ENCODE results near the gene PPP6R3. TPM values are rescaled to one million over a fixed set of nuclear protein-coding genes. Genes with fewer than 3 reads are reported as not detected.

PPP6R3 gene
- total RNA-seq, 1 donor from 2014 or later, result 115 TPM

DNA sequence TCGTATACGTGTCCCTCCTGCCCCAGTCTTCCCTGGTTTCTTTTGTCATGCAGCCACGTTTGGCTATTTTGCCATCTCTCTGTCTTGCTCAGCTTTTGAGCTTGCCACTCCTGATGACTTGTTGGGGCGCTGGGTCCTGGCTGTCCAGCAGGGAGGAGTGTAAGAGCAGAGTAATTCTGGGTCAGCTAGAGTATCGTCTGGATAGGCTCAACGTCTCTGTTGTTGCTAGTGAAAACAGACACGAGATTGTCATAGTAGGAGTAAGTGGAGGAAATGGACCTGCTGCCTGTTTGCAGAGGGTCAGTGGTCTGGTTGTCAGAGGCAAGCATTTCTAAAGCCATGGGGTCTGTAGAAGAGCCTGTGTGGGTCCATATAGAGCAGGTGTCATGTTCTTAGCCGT lies 83.0 kb downstream of the PPP6R3 start:
- peaks cover 35% of the 10 kb centered on the region for H3K4me1 Mint-ChIP-seq (ENCODE audit: unreplicated experiment)
- no peaks in the 10 kb centered on the region for H3K9me3 Mint-ChIP-seq (ENCODE audit: unreplicated experiment)
- DNase-seq (ENCODE audit: low spot score), result no peak
- TF ChIP-seq, protein P1, sequence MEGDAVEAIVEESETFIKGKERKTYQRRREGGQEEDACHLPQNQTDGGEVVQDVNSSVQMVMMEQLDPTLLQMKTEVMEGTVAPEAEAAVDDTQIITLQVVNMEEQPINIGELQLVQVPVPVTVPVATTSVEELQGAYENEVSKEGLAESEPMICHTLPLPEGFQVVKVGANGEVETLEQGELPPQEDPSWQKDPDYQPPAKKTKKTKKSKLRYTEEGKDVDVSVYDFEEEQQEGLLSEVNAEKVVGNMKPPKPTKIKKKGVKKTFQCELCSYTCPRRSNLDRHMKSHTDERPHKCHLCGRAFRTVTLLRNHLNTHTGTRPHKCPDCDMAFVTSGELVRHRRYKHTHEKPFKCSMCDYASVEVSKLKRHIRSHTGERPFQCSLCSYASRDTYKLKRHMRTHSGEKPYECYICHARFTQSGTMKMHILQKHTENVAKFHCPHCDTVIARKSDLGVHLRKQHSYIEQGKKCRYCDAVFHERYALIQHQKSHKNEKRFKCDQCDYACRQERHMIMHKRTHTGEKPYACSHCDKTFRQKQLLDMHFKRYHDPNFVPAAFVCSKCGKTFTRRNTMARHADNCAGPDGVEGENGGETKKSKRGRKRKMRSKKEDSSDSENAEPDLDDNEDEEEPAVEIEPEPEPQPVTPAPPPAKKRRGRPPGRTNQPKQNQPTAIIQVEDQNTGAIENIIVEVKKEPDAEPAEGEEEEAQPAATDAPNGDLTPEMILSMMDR (IDR thresholded peaks at IDR 0.05; ENCODE audit: unreplicated experiment), result no peak
- H3K4me3 Mint-ChIP-seq (ENCODE audit: unreplicated experiment), result peak overlapping the region; percentile 13
- H3K27me3 Mint-ChIP-seq (ENCODE audit: unreplicated experiment), result peaks cover 7% of the 10 kb centered on the region
- peaks cover 47% of the 10 kb centered on the region for H3K36me3 Mint-ChIP-seq (ENCODE audit: low read depth, unreplicated experiment)
- H3K27ac Mint-ChIP-seq (ENCODE audit: unreplicated experiment), result peak overlapping the region; percentile 5

DNA sequence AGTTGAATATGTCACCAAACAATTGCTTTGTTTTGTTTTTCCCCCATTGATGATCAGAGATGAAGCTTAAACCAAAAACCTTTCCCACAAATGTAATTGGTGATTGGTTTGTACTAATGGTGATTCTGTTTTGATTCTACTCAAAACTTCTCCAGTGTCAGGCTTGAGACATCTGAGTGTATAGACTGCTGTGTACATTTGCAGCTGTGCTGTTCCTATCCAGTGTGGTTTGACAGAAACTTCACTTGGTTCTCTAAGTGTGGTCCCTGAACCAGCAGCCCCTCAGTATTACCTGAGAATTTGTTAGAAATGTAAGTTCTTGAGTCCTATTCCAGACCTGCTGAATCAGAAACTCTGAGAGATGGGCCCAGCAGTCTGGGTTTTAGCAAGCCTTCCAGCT lies 84.8 kb downstream of the PPP6R3 start:
- no peak overlapping the region for H3K27ac Mint-ChIP-seq (ENCODE audit: unreplicated experiment)
- H3K9me3 Mint-ChIP-seq (ENCODE audit: unreplicated experiment), result no peaks in the 10 kb centered on the region
- peaks cover 46% of the 10 kb centered on the region for H3K36me3 Mint-ChIP-seq (ENCODE audit: low read depth, unreplicated experiment)
- TF ChIP-seq, protein P1 (IDR thresholded peaks at IDR 0.05; ENCODE audit: unreplicated experiment), result no peak
- peaks cover 39% of the 10 kb centered on the region for H3K4me1 Mint-ChIP-seq (ENCODE audit: unreplicated experiment)
- peaks cover 7% of the 10 kb centered on the region for H3K27me3 Mint-ChIP-seq (ENCODE audit: unreplicated experiment)
- DNase-seq (ENCODE audit: low spot score), result no peak
- no peak overlapping the region for H3K4me3 Mint-ChIP-seq (ENCODE audit: unreplicated experiment)

DNA sequence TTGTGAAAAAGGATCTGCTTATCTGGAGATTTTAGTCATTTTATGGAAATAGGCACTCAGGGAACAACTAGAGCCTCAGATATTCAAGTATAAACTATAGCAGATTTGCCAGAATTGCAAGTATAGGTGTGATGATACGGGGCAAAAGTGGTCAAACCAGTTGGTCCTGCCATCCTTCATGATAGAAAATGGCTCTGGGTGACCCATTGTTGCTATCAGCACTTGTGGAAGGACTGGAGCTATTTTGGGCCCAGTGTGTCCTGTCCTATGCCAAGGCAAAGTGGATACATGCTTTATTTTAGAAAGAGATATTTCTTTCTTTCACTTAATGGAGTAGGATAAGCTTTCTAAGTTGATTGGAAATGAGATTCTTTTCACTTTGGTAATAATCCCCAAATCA lies 85.2 kb downstream of the PPP6R3 start:
- Mint-ChIP-seq H3K4me1 (ENCODE audit: unreplicated experiment) (peaks cover 42% of the 10 kb centered on the region), H3K9me3 (ENCODE audit: unreplicated experiment) (no peaks in the 10 kb centered on the region), H3K27ac (ENCODE audit: unreplicated experiment) (no peak overlapping the region), H3K4me3 (ENCODE audit: unreplicated experiment) (no peak overlapping the region), H3K27me3 (ENCODE audit: unreplicated experiment) (peaks cover 7% of the 10 kb centered on the region), H3K36me3 (ENCODE audit: low read depth, unreplicated experiment) (peaks cover 51% of the 10 kb centered on the region)
- TF ChIP-seq, protein P1 (IDR thresholded peaks at IDR 0.05; ENCODE audit: unreplicated experiment), result no peak
- DNase-seq (ENCODE audit: low spot score), result no peak

DNA sequence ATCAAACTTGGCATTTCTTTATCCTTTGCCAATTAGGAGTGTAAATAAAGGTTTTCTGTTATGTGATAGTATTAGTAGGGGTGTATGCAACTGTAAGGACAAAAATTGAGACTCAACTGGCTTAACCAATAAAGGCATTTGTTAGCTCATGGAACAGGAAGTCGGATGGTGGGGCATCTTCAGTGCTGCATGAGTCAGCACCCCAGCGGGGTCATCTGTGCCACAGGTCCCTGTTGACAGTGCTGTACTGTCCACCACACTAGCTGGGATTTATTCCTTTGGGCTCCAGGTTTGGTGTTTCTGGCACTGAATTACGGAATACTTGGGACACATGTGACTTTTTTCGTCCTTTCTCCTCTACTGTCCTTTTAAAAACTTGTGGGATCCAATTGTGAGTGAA lies 86.0 kb downstream of the PPP6R3 start:
- H3K4me1 Mint-ChIP-seq (ENCODE audit: unreplicated experiment), result peaks cover 37% of the 10 kb centered on the region
- no peaks in the 10 kb centered on the region for H3K9me3 Mint-ChIP-seq (ENCODE audit: unreplicated experiment)
- peak overlapping the region; percentile 3 for H3K27ac Mint-ChIP-seq (ENCODE audit: unreplicated experiment)
- peaks cover 7% of the 10 kb centered on the region for H3K27me3 Mint-ChIP-seq (ENCODE audit: unreplicated experiment)
- H3K36me3 Mint-ChIP-seq (ENCODE audit: low read depth, unreplicated experiment), result peaks cover 49% of the 10 kb centered on the region
- TF ChIP-seq, protein P1 (IDR thresholded peaks at IDR 0.05; ENCODE audit: unreplicated experiment), result no peak
- DNase-seq (ENCODE audit: low spot score), result no peak
- no peak overlapping the region for H3K4me3 Mint-ChIP-seq (ENCODE audit: unreplicated experiment)

DNA sequence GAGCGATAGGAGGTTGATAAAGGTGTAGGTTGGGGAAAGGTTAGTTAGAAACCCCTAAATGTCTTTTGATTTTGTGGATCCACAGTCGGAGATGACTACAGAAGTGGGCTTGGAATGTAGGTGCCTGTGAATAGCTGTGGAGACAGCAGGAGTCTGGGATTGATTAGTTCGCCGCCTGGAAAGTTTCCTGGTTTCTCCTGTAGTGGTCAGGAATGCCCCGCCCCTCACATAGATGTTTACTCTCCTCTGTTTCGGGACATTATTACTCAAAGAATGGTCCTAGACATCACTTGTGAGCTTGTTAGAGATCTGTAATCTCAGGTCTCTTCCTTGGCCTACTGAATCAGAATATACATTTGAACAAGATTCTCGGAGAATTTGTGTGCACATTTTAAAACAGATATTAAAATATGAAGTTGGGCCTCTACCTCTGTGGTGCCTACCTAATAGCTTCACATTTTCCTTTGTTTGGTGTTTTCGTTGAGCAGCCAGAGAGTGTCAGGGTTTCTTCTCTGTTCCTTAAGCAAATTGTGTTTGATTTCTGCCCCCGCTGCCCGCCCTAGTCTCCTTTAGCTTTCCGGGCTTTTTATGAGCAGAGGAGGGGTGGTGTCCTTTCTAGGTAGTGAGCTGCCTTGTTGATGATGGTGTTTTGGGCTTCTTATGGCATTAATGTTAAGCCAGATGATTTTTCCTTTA lies 89.4 kb downstream of the PPP6R3 start:
- peaks cover 24% of the 10 kb centered on the region for H3K4me1 Mint-ChIP-seq (ENCODE audit: unreplicated experiment)
- H3K27ac Mint-ChIP-seq (ENCODE audit: unreplicated experiment), result peak overlapping the region; percentile 74
- no peak for DNase-seq (ENCODE audit: low spot score)
- H3K9me3 Mint-ChIP-seq (ENCODE audit: unreplicated experiment), result no peaks in the 10 kb centered on the region
- TF ChIP-seq, protein P1 (IDR thresholded peaks at IDR 0.05; ENCODE audit: unreplicated experiment), result no peak
- H3K27me3 Mint-ChIP-seq (ENCODE audit: unreplicated experiment), result peaks cover 5% of the 10 kb centered on the region
- H3K4me3 Mint-ChIP-seq (ENCODE audit: unreplicated experiment), result peak overlapping the region; percentile 48
- H3K36me3 Mint-ChIP-seq (ENCODE audit: low read depth, unreplicated experiment), result peaks cover 55% of the 10 kb centered on the region
